SK-N-SH treated with all-trans-retinoic acid at 6 μM for 48 hours (cell line): ENCODE data around the gene DNLZ.
"Not testable (repeated sequence)": the region's sequence is repeated elsewhere in the genome, so short reads cannot be mapped to it uniquely, and the experiment has no call there.

Experiments
- CREB5 ChIP-seq: fragments of 250-450 bp; sonication (Bioruptor Pico); IDR thresholded peaks from 2 replicates; pipeline ENCODE4 v1.5.1; 2020; ENCODE audit warnings: low read depth, mild to moderate bottlenecking, moderate library complexity
- CSRNP3 ChIP-seq: fragments of 250-450 bp; sonication (Bioruptor Pico); IDR thresholded peaks from 2 replicates; pipeline ENCODE4 v1.5.1; 2021; ENCODE audit warnings: mild to moderate bottlenecking, moderate library complexity
- ESRRG ChIP-seq: fragments of 250-450 bp; sonication (Bioruptor Pico); IDR thresholded peaks from 2 replicates; pipeline ENCODE4 v1.6.1; 2021; ENCODE audit warnings: mild to moderate bottlenecking
- GLIS3 ChIP-seq: fragments of 250-450 bp; sonication (Bioruptor Pico); IDR thresholded peaks from 2 replicates; pipeline ENCODE4 v1.5.0; 2020; ENCODE audit warnings: mild to moderate bottlenecking, moderate library complexity
- ISL1 ChIP-seq: fragments of 250-450 bp; sonication (Bioruptor Pico); IDR thresholded peaks from 2 replicates; pipeline ENCODE4 v2.1.2; 2022; ENCODE audit warnings: mild to moderate bottlenecking, moderate library complexity
- PATZ1 ChIP-seq: fragments of 250-450 bp; sonication (Bioruptor Pico); IDR thresholded peaks from 2 replicates; pipeline ENCODE4 v1.8.0; 2020; ENCODE audit warnings: mild to moderate bottlenecking, moderate library complexity, borderline replicate concordance
- RARB ChIP-seq: fragments of 250-450 bp; sonication (Bioruptor Pico); IDR thresholded peaks from 2 replicates; pipeline ENCODE4 v1.8.0; 2021; ENCODE audit warnings: mild to moderate bottlenecking, moderate library complexity
- SNAI2 ChIP-seq: fragments of 250-450 bp; sonication (Bioruptor Pico); IDR thresholded peaks from 2 replicates; pipeline ENCODE4 v1.5.0; 2020; ENCODE audit warnings: mild to moderate bottlenecking, moderate library complexity
- TCF4 ChIP-seq: fragments of 250-450 bp; sonication (Bioruptor Pico); IDR thresholded peaks from 2 replicates; pipeline ENCODE4 v1.8.0; 2021; ENCODE audit warnings: mild to moderate bottlenecking, moderate library complexity, borderline replicate concordance
- ZC3H10 ChIP-seq: fragments of 250-450 bp; sonication (Bioruptor Pico); IDR thresholded peaks from 2 replicates; pipeline ENCODE4 v1.5.1; 2021; ENCODE audit warnings: mild to moderate bottlenecking, moderate library complexity
- ZNF70 ChIP-seq: fragments of 450-650 bp; formaldehyde crosslinking; IDR thresholded peaks from 2 replicates; pipeline ENCODE4 v1.5.0; 2020; ENCODE audit warnings: mild to moderate bottlenecking, moderate library complexity

- TF ChIP-seq ISL1 (CRISPR knock-in tag); TCF4 (CRISPR knock-in tag); RARB (CRISPR knock-in tag); PATZ1 (CRISPR knock-in tag); CREB5; ZNF70 (CRISPR knock-in tag); ZC3H10; ESRRG; GLIS3; SNAI2 (CRISPR knock-in tag); CSRNP3 (CRISPR knock-in tag): not testable (repeated sequence)
Observed at GRCh38 chr9:136319244-136319643, 44.3 kb downstream of the DNLZ start.
